Upper lobe of left lung (tissue), 4 donors: ENCODE data around the gene USP36.

ENCODE experiments used
- POLR2A ChIP-seq, 4 donors: fragments of 450-650 bp; IDR thresholded peaks; one replicate each; pipeline ENCODE4 v1.5.1; 2016 to 2017; ENCODE audit warnings: antibody characterized with exemption in 4 of 4, mild to moderate bottlenecking in 2 of 4
- POLR2AphosphoS5 ChIP-seq, 2 donors: sonication (generic); formaldehyde crosslinking; IDR thresholded peaks; one replicate each; pipeline ENCODE4 v1.5.1; 2017; ENCODE audit warnings: antibody characterized with exemption in 2 of 2
- TF ChIP-seq, protein P1 (sequence below), 6 experiments: fragments of 450-650 bp in 4 of 6; fragments of 200-600 bp in 2 of 6; sonication (generic) in 2 of 6; IDR thresholded peaks; one replicate each; pipeline ENCODE4 v1.5.1; 2016 to 2019; ENCODE audit warnings: antibody characterized with exemption in 6 of 6

DNA sequence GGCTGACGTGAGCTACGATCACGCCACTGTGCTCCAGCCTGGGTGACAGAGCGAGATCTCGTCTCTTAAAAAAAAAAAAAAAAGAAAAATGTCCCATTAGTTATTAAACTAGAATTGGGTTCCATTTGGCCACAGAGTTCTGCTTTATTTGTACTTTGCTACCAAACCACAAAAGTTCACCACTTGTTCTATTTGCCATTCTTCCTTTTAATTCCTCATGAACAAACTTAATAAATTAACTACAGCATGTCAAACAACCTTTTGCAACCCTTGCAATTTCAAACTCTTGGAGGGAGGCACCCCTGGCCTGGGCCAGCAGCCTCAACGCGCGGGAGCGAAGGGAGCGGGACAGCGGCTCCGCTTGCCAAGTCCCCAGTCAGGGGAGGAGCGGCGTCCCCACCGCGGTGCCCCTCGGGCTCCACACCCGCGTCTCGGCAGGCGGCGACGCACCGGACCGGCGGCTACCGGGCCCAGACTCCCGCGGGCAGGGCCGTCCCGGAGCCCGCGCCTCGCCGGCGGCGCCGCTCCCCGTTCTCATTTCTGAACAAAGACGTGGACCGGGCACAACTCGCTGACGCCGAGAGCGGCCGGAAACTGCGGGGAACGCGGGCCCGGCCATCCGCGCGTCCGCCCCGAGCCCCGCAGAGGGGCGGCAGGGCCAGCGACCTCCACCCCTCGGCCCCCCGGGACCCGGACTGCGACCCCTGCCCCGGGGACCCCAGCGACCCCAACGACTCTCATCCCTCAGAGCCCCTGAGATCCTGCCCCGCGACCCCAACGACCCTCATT is 59.3 kb downstream of the USP36 start:
- TF ChIP-seq, protein P1, sequence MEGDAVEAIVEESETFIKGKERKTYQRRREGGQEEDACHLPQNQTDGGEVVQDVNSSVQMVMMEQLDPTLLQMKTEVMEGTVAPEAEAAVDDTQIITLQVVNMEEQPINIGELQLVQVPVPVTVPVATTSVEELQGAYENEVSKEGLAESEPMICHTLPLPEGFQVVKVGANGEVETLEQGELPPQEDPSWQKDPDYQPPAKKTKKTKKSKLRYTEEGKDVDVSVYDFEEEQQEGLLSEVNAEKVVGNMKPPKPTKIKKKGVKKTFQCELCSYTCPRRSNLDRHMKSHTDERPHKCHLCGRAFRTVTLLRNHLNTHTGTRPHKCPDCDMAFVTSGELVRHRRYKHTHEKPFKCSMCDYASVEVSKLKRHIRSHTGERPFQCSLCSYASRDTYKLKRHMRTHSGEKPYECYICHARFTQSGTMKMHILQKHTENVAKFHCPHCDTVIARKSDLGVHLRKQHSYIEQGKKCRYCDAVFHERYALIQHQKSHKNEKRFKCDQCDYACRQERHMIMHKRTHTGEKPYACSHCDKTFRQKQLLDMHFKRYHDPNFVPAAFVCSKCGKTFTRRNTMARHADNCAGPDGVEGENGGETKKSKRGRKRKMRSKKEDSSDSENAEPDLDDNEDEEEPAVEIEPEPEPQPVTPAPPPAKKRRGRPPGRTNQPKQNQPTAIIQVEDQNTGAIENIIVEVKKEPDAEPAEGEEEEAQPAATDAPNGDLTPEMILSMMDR (IDR thresholded peaks at IDR 0.05), result no peak
- TF ChIP-seq POLR2A (IDR thresholded peaks at IDR 0.05) (peak in 2 of 4 donors; percentile 45 to 73), POLR2AphosphoS5 (IDR thresholded peaks at IDR 0.05) (peak in 1 of 2 donors; percentile 18)
